K562 (cell line): ENCODE measurements around the gene SLC37A2. TPM values are rescaled to one million over a fixed set of nuclear protein-coding genes. Genes with fewer than 3 reads are reported as not detected.

ENCODE experiments used
- ATAC-seq: fragments of 200-7000 bp; cut with Tn5 transposase; 3 replicates; pipeline ENCODE4 v1.9.1; 2020; ENCODE audit warnings: moderate library complexity
- BruUV-seq: library from RNA; stranded (reverse); fragments of 400-500 nt; replicated peaks from 2 replicates; lab custom pipeline; 2021; lab: Mats Ljungman, UMichigan
- CTCF ChIA-PET: fragments of 300-600 bp; formaldehyde crosslinking; extraction: SDS; loops from one replicate; lab custom pipeline; 2021; ENCODE audit warnings: low intra/inter-chr PET ratio; lab: Yijun Ruan, JAX
- POLR2A ChIA-PET: fragments of 300-600, 350-650 bp; sonication (Branson Sonifier 250); formaldehyde crosslinking; extraction: SDS; loops from one replicate; lab custom pipeline; 2021; ENCODE audit warnings: antibody characterized with exemption, inconsistent platforms; lab: Yijun Ruan, JAX
- DNase-seq, 4 experiments: peaks; one replicate each; pipeline versions ENCODE4 v3.0.0 to v3.0.0-alpha.2; 2011 to 2018; ENCODE audit warnings: low spot score in 3 of 4, mixed read lengths in 3 of 4; ENCODE audit errors: extremely low read depth in 1 of 4
- FAIRE-seq: peaks from 2 replicates; lab custom pipeline; 2011; peaks lifted over from hg19 to GRCh38; lab: Jason Lieb, UNC
- H2AFZ ChIP-seq: 2 replicates; pipeline ENCODE4 v1.6.0; 2011; ENCODE audit warnings: low read depth, low read length, control low read depth, inconsistent platforms
- H3K27ac ChIP-seq: fragments of 200-600 bp; 3 replicates; pipeline ENCODE4 v1.8.0; 2011; ENCODE audit warnings: low read depth, mild to moderate bottlenecking, control low read depth, inconsistent platforms, low read length, moderate library complexity, mixed read lengths; ENCODE audit errors: extremely low read depth
- H3K27me3 ChIP-seq, 2 experiments: fragments of 300-600 bp in 1 of 2; 2 replicates in 1 of 2; 3 replicates in 1 of 2; pipeline versions ENCODE4 v1.6.0 to v1.8.0; 2011; ENCODE audit warnings: inconsistent platforms in 2 of 2, low read length in 2 of 2, mild to moderate bottlenecking in 1 of 2, mixed read lengths in 1 of 2, moderate library complexity in 1 of 2; ENCODE audit not compliant: control insufficient read depth in 2 of 2, insufficient read depth in 2 of 2
- H3K36me3 ChIP-seq: fragments of 300-600 bp; 3 replicates; pipeline ENCODE4 v1.8.0; 2011; ENCODE audit warnings: mild to moderate bottlenecking, low read length, inconsistent platforms; ENCODE audit not compliant: control insufficient read depth, insufficient read depth
- H3K4me1 ChIP-seq, 2 experiments: fragments of 200-600 bp in 1 of 2; replicated peaks in 1 of 2; 2 replicates in 1 of 2; 3 replicates in 1 of 2; pipeline versions ENCODE4 v1.5.1 to v1.8.0; 2011; ENCODE audit warnings: inconsistent platforms in 2 of 2, low read length in 2 of 2, mild to moderate bottlenecking in 1 of 2, mixed read lengths in 1 of 2, moderate library complexity in 1 of 2; ENCODE audit not compliant: control insufficient read depth in 2 of 2, insufficient read depth in 2 of 2
- H3K4me2 ChIP-seq: 2 replicates; pipeline ENCODE4 v1.6.1; 2011; ENCODE audit warnings: low read length, control low read depth, inconsistent platforms, mixed read lengths; ENCODE audit not compliant: insufficient read depth
- H3K4me3 ChIP-seq: fragments of 200-600 bp; sonication (generic), shearing (Covaris generic); 2 replicates; pipeline ENCODE4 v1.5.1; 2016; ENCODE audit warnings: control low read depth, inconsistent platforms
- H3K79me2 ChIP-seq: fragments of 200-600 bp; 3 replicates; pipeline ENCODE4 v1.8.0; 2011; ENCODE audit warnings: low read length, inconsistent platforms; ENCODE audit not compliant: control insufficient read depth, insufficient read depth
- H3K9ac ChIP-seq, 2 experiments: 2 replicates each; pipeline versions ENCODE4 v1.6.0 to v1.6.1; 2011; ENCODE audit warnings: low read depth in 2 of 2, low read length in 2 of 2, control low read depth in 1 of 2, inconsistent platforms in 1 of 2, mild to moderate bottlenecking in 1 of 2, mixed read lengths in 1 of 2; ENCODE audit not compliant: insufficient read depth in 1 of 2
- H3K9me1 ChIP-seq: one replicate; pipeline ENCODE4 v1.6.0; 2011; ENCODE audit warnings: inconsistent platforms, mild to moderate bottlenecking, low read length, moderate library complexity; ENCODE audit not compliant: control insufficient read depth, insufficient read depth
- H3K9me3 ChIP-seq: replicated peaks from 2 replicates; pipeline ENCODE4 v1.5.1; 2011; ENCODE audit warnings: low read depth, low read length, inconsistent platforms; ENCODE audit not compliant: control insufficient read depth, insufficient read depth
- H4K20me1 ChIP-seq: replicated peaks from 2 replicates; pipeline ENCODE4 v1.6.1; 2011; ENCODE audit warnings: low read length, inconsistent platforms, mixed read lengths; ENCODE audit not compliant: control insufficient read depth, insufficient read depth
- CCNT2 ChIP-seq: IDR thresholded peaks from 2 replicates; pipeline ENCODE4 v1.6.1; 2011; ENCODE audit warnings: borderline replicate concordance, low read depth, mild to moderate bottlenecking, moderate library complexity, mixed read lengths, low read length; ENCODE audit not compliant: insufficient read length; ENCODE audit errors: extremely low read depth
- CREM ChIP-seq: IDR thresholded peaks from 2 replicates; pipeline ENCODE4 v1.6.1; 2014; ENCODE audit warnings: antibody characterized with exemption, low read depth
- DDX20 ChIP-seq: fragments of 450-650 bp; IDR thresholded peaks from 2 replicates; pipeline ENCODE4 v1.6.1; 2016; ENCODE audit warnings: missing genetic modification characterization, low read depth, mild to moderate bottlenecking, missing compliant biosample characterization, moderate library complexity
- ELK1 ChIP-seq: sonication (generic); formaldehyde crosslinking; IDR thresholded peaks from 2 replicates; pipeline ENCODE4 v1.8.1; 2022; ENCODE audit warnings: missing genetic modification reagents
- FOS ChIP-seq: IDR thresholded peaks from 3 replicates; pipeline ENCODE4 v1.6.1; 2011; ENCODE audit not compliant: insufficient read length; ENCODE audit errors: extremely low read depth
- RBM34 ChIP-seq: fragments of 200-400 bp; formaldehyde crosslinking; IDR thresholded peaks from 2 replicates; pipeline ENCODE4 v1.6.1; 2018; ENCODE audit warnings: low read length, borderline replicate concordance; ENCODE audit not compliant: insufficient read depth
- RREB1 ChIP-seq: fragments of 250-450 bp; sonication (Bioruptor Pico); IDR thresholded peaks from 2 replicates; pipeline ENCODE4 v1.4.0; 2020
- TRIM24 ChIP-seq, 2 experiments: fragments of 450-650 bp; IDR thresholded peaks; 2 replicates each; pipeline ENCODE4 v1.6.1; 2016
- ZBTB34 ChIP-seq: fragments of 250-450 bp; sonication (Bioruptor Pico); IDR thresholded peaks from 2 replicates; pipeline ENCODE4 v1.8.0; 2021; ENCODE audit warnings: mild to moderate bottlenecking, moderate library complexity
- ZNF639 ChIP-seq, 2 experiments: fragments of 200-800 bp in 1 of 2; sonication (Bioruptor generic) in 1 of 2; sonication (generic) in 1 of 2; formaldehyde crosslinking in 1 of 2; IDR thresholded peaks in 1 of 2; conservative IDR thresholded peaks in 1 of 2; 2 replicates each; pipeline versions ENCODE4 v1.5.0 to v1.6.1; 2016 to 2020; ENCODE audit warnings: missing compliant biosample characterization in 1 of 2, missing genetic modification characterization in 1 of 2, missing genetic modification reagents in 1 of 2
- ZNF655 ChIP-seq: fragments of 250-450 bp; sonication (Bioruptor Pico); IDR thresholded peaks from 2 replicates; pipeline ENCODE4 v1.5.0; 2021
- WGBS: fragments of 100-300 bp; shearing (Covaris generic); methylation state at CpG from one replicate; pipeline ENCODE4 v1.1.6; 2016; ENCODE audit warnings: low coverage, mixed read lengths; ENCODE audit not compliant: insufficient coverage; ENCODE audit errors: missing lambda C conversion rate; 5-methylcytosine and 5-hydroxymethylcytosine counted together
- in situ Hi-C: fragments of 300-500 bp; cut with MboI; formaldehyde crosslinking; loops from 4 replicates; pipeline ENCODE4 v1.15.0; 2018; ENCODE audit warnings: inconsistent platforms, mixed read lengths
- intact Hi-C: fragments of 100-400 bp; cut with micrococcal nuclease; formaldehyde crosslinking; loops from 2 replicates; pipeline ENCODE4 v1.14.2; 2022
- polyA plus RNA-seq, 8 experiments: library from polyadenylated mRNA; depleted of rRNA in 4 of 8; stranded (reverse) in 5 of 8; unstranded in 3 of 8; fragments of >200 nt; fragmentation: Nextera tagmentation in 2 of 8; fragmentation: Illumina TruSeq in 1 of 8; extraction: Ambion mirVana in 2 of 8; extraction: Trizol in 1 of 8; gene quantifications; 2 replicates each; pipeline versions ENCODE4 v1.2.1 to v1.2.3, GENCODE V29; 2011 to 2014; ENCODE audit warnings: inconsistent platforms in 1 of 8, missing spikeins in 1 of 8
- total RNA-seq, 7 experiments: library from RNA; depleted of rRNA in 6 of 7; stranded (reverse); fragments of >200 nt in 6 of 7; fragmentation: Illumina TruSeq in 2 of 7; extraction: Trizol in 2 of 7; gene quantifications; 2 replicates each; pipeline versions ENCODE4 v1.2.1 to v1.2.3, GENCODE V29; 2011 to 2021; ENCODE audit warnings: low replicate concordance in 1 of 7

The SLC37A2 gene
- total and polyA plus RNA-seq, 9 of the 15 experiments (the other 6 are each of a cell fraction or from before 2014, with no cell fraction given) = 0.01 to 1.2 (median 0.52) TPM

GRCh38 chr11:125108469-125108868 is 45.4 kb downstream of the SLC37A2 start:
- Histone ChIP-seq H3K4me3 (no peak overlapping the region), H2AFZ (no peak overlapping the region), H3K4me2 (no peak overlapping the region), H3K4me1 (peaks cover 0 to 6% of the 10 kb centered on the region in 2 experiments; a peak in 2 of 5 replicates), H3K9me1 (no peaks in the 10 kb centered on the region), H3K9me3 (no peaks in the 10 kb centered on the region), H3K36me3 (no peaks in the 10 kb centered on the region), H3K79me2 (peaks cover 10% of the 10 kb centered on the region; the same call in 2 of the 3 replicates), H4K20me1 (no peaks in the 10 kb centered on the region), H3K27ac (no peak overlapping the region), H3K27me3 (no peaks in the 10 kb centered on the region), H3K9ac (no peak overlapping the region)
- 47% methylated on average over 3 of the region's 3 CpGs for WGBS
- FAIRE-seq = no peak
- in situ Hi-C loops = no loop called here
- ChIA-PET CTCF (no interaction called here), POLR2A (no interaction called here)
- no TSS peak for BruUV-seq
- intact Hi-C loops = no loop called here
- DNase-seq = no peak
- ATAC-seq = no peak
- TF ChIP-seq DDX20 (no peak), ELK1 (no peak), CCNT2 (no peak), RREB1 (CRISPR knock-in tag) (no peak), FOS (no peak), ZNF639 (CRISPR knock-in tag; conservative IDR thresholded peaks at IDR 0.05 in 1 of 2, IDR thresholded peaks at IDR 0.05 in 1 of 2) (no peak), CREM (no peak), ZBTB34 (CRISPR knock-in tag) (no peak), RBM34 (no peak), ZNF655 (CRISPR knock-in tag) (no peak), TRIM24 (IDR thresholded peaks at IDR 0.05) (no peak)
